ENCODE measurements around the gene PSMG4. TPM values are rescaled to one million over a fixed set of nuclear protein-coding genes. Genes with fewer than 3 reads are reported as not detected.

Gene PSMG4
- total RNA-seq, 1 experiment from 2014 or later = 27.0 TPM

DNA sequence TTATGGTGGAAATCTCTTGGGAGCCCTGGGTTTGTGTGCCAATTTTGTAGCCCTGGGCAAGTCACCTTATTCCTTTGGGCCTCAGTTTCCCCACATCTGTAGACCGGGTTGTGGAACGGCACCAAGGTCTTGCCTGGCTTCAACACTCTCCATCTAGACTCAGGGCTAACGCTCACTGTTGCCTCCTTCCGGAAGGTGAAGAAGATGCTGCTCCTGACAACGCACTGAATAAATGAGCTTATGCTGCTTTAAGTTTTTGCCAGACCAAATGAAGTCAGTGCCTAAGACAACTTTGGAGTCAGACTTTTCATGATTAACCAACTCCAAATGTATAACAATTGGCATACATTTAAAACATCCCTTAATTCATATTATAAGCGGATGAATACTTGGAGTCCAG lies 53.1 kb downstream of the PSMG4 start:
- no peak for ATAC-seq
- intact Hi-C loops (cut with micrococcal nuclease; ENCODE audit: unreplicated experiment) = no loop called here
- CTCF ChIA-PET = no interaction called here

DNA sequence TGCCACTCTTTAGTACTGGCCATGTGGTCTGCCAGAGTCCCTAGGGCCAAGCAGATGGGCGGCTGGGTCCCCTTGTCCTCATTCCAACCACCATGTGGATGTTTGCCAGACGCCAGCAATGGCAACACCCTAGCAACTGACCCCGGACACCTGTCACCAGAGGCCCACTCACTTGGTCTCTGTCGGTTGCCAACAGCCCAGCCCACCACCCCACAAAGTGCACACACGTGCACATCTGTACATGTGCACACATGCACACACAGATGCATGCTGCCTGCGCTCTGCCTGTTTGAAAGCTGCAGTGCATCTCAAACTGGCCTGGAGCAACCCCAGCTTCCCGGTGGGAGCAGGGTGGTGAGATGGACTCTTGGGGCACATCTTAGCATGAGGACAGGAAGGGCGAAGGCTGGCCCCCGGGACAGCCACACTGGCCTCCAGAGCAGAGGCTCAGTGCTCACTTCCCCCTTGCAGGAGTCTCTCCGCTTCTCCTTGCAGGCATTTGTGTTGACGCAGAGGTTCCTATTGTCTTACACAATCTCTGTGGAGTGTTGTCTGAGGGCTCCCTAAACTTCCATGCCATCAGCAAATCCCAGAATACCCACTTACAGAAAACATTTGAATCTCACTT lies 54.0 kb downstream of the PSMG4 start:
- H3K27ac ChIP-seq (ENCODE audit: low read length) = no peak overlapping the region
- TF ChIP-seq CTCF (IDR thresholded peaks at IDR 0.05) (no peak), REST (IDR thresholded peaks at IDR 0.05; ENCODE audit: insufficient read depth in 1 of 2, low read depth in 2 of 2, low read length in 1 of 2) (no peak), POLR2AphosphoS5 (IDR thresholded peaks at IDR 0.05; ENCODE audit: low read depth, low read length) (no peak), SIN3A (IDR thresholded peaks at IDR 0.05; ENCODE audit: borderline replicate concordance, insufficient read depth, low read depth, low read length) (no peak), TCF7L2 (IDR thresholded peaks at IDR 0.05; ENCODE audit: low read depth, low read length) (no peak)
- POLR2A ChIA-PET = no interaction called here
- in situ Hi-C loops (cut with HindIII; ENCODE audit: low pct_unique_long_range_greater_than_20kb, low sequenced_read_pairs) = no loop called here
- no peaks in the 10 kb centered on the region; the same call in 1 of the 2 replicates for H3K27me3 ChIP-seq (ENCODE audit: control insufficient read depth, insufficient read depth, low read length)
- no peaks in the 10 kb centered on the region for H3K9me3 ChIP-seq (ENCODE audit: control insufficient read depth, insufficient read depth, low read depth, low read length)
- ATAC-seq (no peak), DNase-seq (ENCODE audit: low read depth, low spot score) (no peak)
- CTCF ChIA-PET = no interaction called here
- intact Hi-C loops (cut with micrococcal nuclease; ENCODE audit: unreplicated experiment) = no loop called here
- no peaks in the 10 kb centered on the region for H3K4me1 ChIP-seq (ENCODE audit: control insufficient read depth, insufficient read depth, low read length)
- BruUV-seq (replicated peaks) = no TSS peak
- no peak overlapping the region for H3K4me3 ChIP-seq (ENCODE audit: low read depth in 2 of 2, low read length in 2 of 2)
- no peaks in the 10 kb centered on the region for H3K36me3 ChIP-seq (ENCODE audit: control insufficient read depth, insufficient read depth, low read length)

More for the DNA sequence above, 53.1 kb downstream of the PSMG4 start:
- BruUV-seq (replicated peaks) = no TSS peak
- Histone ChIP-seq H3K36me3 (ENCODE audit: control insufficient read depth, insufficient read depth, low read length) (no peaks in the 10 kb centered on the region), H3K4me3 (ENCODE audit: low read depth in 2 of 2, low read length in 2 of 2) (no peak overlapping the region), H3K27me3 (ENCODE audit: control insufficient read depth, insufficient read depth, low read length) (no peaks in the 10 kb centered on the region; the same call in 1 of the 2 replicates), H3K4me1 (ENCODE audit: control insufficient read depth, insufficient read depth, low read length) (no peaks in the 10 kb centered on the region), H3K9me3 (ENCODE audit: control insufficient read depth, insufficient read depth, low read depth, low read length) (no peaks in the 10 kb centered on the region), H3K27ac (ENCODE audit: low read length) (no peak overlapping the region)
- POLR2A ChIA-PET = no interaction called here
- in situ Hi-C loops (cut with HindIII; ENCODE audit: low pct_unique_long_range_greater_than_20kb, low sequenced_read_pairs) = no loop called here
- TF ChIP-seq TCF7L2 (IDR thresholded peaks at IDR 0.05; ENCODE audit: low read depth, low read length) (no peak), REST (IDR thresholded peaks at IDR 0.05; ENCODE audit: insufficient read depth in 1 of 2, low read depth in 2 of 2, low read length in 1 of 2) (no peak), SIN3A (IDR thresholded peaks at IDR 0.05; ENCODE audit: borderline replicate concordance, insufficient read depth, low read depth, low read length) (no peak), POLR2AphosphoS5 (IDR thresholded peaks at IDR 0.05; ENCODE audit: low read depth, low read length) (no peak), CTCF (IDR thresholded peaks at IDR 0.05) (no peak)
- DNase-seq (ENCODE audit: low read depth, low spot score) = no peak
